HepG2 (cell line): ENCODE measurements around the gene PLCL1. TPM values are rescaled to one million over a fixed set of nuclear protein-coding genes. Genes with fewer than 3 reads are reported as not detected.

Experiments used
- ATAC-seq: fragments of 200-7000 bp; cut with Tn5 transposase; 3 replicates; pipeline ENCODE4 v1.9.1; 2020; ENCODE audit warnings: mild to moderate bottlenecking, moderate library complexity
- BruUV-seq: library from RNA; stranded (reverse); fragments of 400-500 nt; replicated peaks from 2 replicates; lab custom pipeline; 2021; lab: Mats Ljungman, UMichigan
- CTCF ChIA-PET: fragments of 300-600 bp; formaldehyde crosslinking; extraction: SDS; loops from one replicate; lab custom pipeline; 2021; ENCODE audit warnings: low total read pairs, inconsistent platforms, low intra/inter-chr PET ratio; lab: Yijun Ruan, JAX
- POLR2A ChIA-PET: fragments of 350-600 bp; sonication (Branson Sonifier 250); formaldehyde crosslinking; loops from one replicate; lab custom pipeline; 2020; ENCODE audit warnings: antibody characterized with exemption, inconsistent platforms; lab: Yijun Ruan, JAX
- DNase-seq: peaks from one replicate; pipeline ENCODE4 v3.0.0-alpha.2; 2015; ENCODE audit warnings: low spot score
- FAIRE-seq: peaks from 3 replicates; lab custom pipeline; 2011; peaks lifted over from hg19 to GRCh38; lab: Jason Lieb, UNC
- H2AFZ ChIP-seq: one replicate; pipeline ENCODE4 v1.6.1; 2011; ENCODE audit warnings: low read length, inconsistent platforms
- H3K27ac ChIP-seq: fragments of 300-600 bp; 3 replicates; pipeline ENCODE4 v1.8.0; 2011; ENCODE audit warnings: mixed run types, mild to moderate bottlenecking, mixed read lengths, low read length, inconsistent platforms; ENCODE audit not compliant: insufficient read depth; ENCODE audit errors: extremely low read length
- H3K27me3 ChIP-seq, 2 experiments: fragments of 200-600 bp in 1 of 2; 2 replicates in 1 of 2; 3 replicates in 1 of 2; pipeline versions ENCODE4 v1.6.0 to v1.8.0; 2011; ENCODE audit warnings: low read length in 2 of 2, mild to moderate bottlenecking in 2 of 2, moderate library complexity in 2 of 2, inconsistent platforms in 1 of 2; ENCODE audit not compliant: insufficient read depth in 2 of 2, control insufficient read depth in 1 of 2
- H3K36me3 ChIP-seq, 2 experiments: fragments of 200-600 bp in 1 of 2; replicated peaks in 1 of 2; 2 replicates in 1 of 2; 3 replicates in 1 of 2; pipeline versions ENCODE4 v1.5.1 to v1.8.0; 2011; ENCODE audit warnings: low read length in 2 of 2, inconsistent platforms in 1 of 2; ENCODE audit not compliant: insufficient read depth in 2 of 2, control insufficient read depth in 1 of 2
- H3K4me1 ChIP-seq: 2 replicates; pipeline ENCODE4 v1.5.1; 2012; ENCODE audit warnings: low read length, inconsistent platforms; ENCODE audit not compliant: insufficient read depth
- H3K4me2 ChIP-seq: 2 replicates; pipeline ENCODE4 v1.6.0; 2011; ENCODE audit warnings: low read depth, low read length, inconsistent platforms
- H3K4me3 ChIP-seq, 3 experiments: fragments of 200-600 bp in 1 of 3; sonication (generic), shearing (Covaris generic) in 1 of 3; replicated peaks in 1 of 3; 2 replicates each; pipeline ENCODE4 v1.5.1; 2011 to 2016; ENCODE audit warnings: low read length in 3 of 3, inconsistent platforms in 2 of 3, low read depth in 2 of 3, mild to moderate bottlenecking in 2 of 3, control low read depth in 1 of 3, mixed read lengths in 1 of 3; ENCODE audit not compliant: insufficient read depth in 1 of 3
- H3K79me2 ChIP-seq: one replicate; pipeline ENCODE4 v1.6.1; 2011; ENCODE audit warnings: low read length, inconsistent platforms; ENCODE audit not compliant: insufficient read depth
- H3K9ac ChIP-seq: 2 replicates; pipeline ENCODE4 v1.6.0; 2011; ENCODE audit warnings: mild to moderate bottlenecking, low read depth, low read length, inconsistent platforms; ENCODE audit not compliant: insufficient read depth
- H3K9me3 ChIP-seq: 2 replicates; pipeline ENCODE4 v1.5.1; 2012; ENCODE audit warnings: mild to moderate bottlenecking, low read length
- H4K20me1 ChIP-seq: 2 replicates; pipeline ENCODE4 v1.6.0; 2011; ENCODE audit warnings: inconsistent platforms, mild to moderate bottlenecking, low read length, moderate library complexity; ENCODE audit not compliant: insufficient read depth
- BHLHE40 ChIP-seq: IDR thresholded peaks from 2 replicates; pipeline ENCODE4 v1.6.1; 2011; ENCODE audit warnings: low read length, improper control_type of control experiment
- EHMT2 ChIP-seq: fragments of 200-600 bp; sonication (generic); IDR thresholded peaks from 2 replicates; pipeline ENCODE4 v1.7.0; 2017; ENCODE audit warnings: antibody characterized with exemption, low read depth, low read length, borderline replicate concordance
- KDM6A ChIP-seq: IDR thresholded peaks from 2 replicates; pipeline ENCODE4 v1.6.1; 2016; ENCODE audit warnings: low read depth
- NBN ChIP-seq: fragments of 450-650 bp; conservative IDR thresholded peaks from 2 replicates; pipeline ENCODE4 v1.6.1; 2017
- PCBP2 ChIP-seq: fragments of 200-400 bp; formaldehyde crosslinking; optimal IDR thresholded peaks from 2 replicates; pipeline ENCODE3; 2018; ENCODE audit warnings: low read length, low read depth; ENCODE audit not compliant: poor library complexity, severe bottlenecking
- REPIN1 ChIP-seq: sonication (generic); formaldehyde crosslinking; IDR thresholded peaks from 2 replicates; pipeline ENCODE4 v1.8.0; 2022; ENCODE audit warnings: missing genetic modification reagents, low read depth, mild to moderate bottlenecking, borderline replicate concordance
- SAP130 ChIP-seq: IDR thresholded peaks from 2 replicates; pipeline ENCODE4 v1.6.1; 2016; ENCODE audit warnings: low read depth
- SP140L ChIP-seq: sonication (generic); formaldehyde crosslinking; IDR thresholded peaks from 2 replicates; pipeline ENCODE4 v1.4.0; 2020; ENCODE audit warnings: missing genetic modification reagents, borderline replicate concordance
- SRF ChIP-seq: IDR thresholded peaks from 2 replicates; pipeline ENCODE4 v1.6.1; 2011; ENCODE audit warnings: mild to moderate bottlenecking, low read depth, low read length, moderate library complexity
- TSC22D2 ChIP-seq: sonication (generic); formaldehyde crosslinking; IDR thresholded peaks from 2 replicates; pipeline ENCODE4 v1.5.1; 2020; ENCODE audit warnings: missing genetic modification reagents, mild to moderate bottlenecking, borderline replicate concordance
- ZBTB25 ChIP-seq: IDR thresholded peaks from 2 replicates; pipeline ENCODE4 v1.6.1; 2018; ENCODE audit warnings: missing genetic modification reagents
- ZNF17 ChIP-seq: sonication (generic); formaldehyde crosslinking; IDR thresholded peaks from 2 replicates; pipeline ENCODE4 v1.5.0; 2020; ENCODE audit warnings: mild to moderate bottlenecking, missing genetic modification reagents
- ZNF251 ChIP-seq: sonication (generic); formaldehyde crosslinking; IDR thresholded peaks from 2 replicates; pipeline ENCODE4 v1.9.0; 2021; ENCODE audit warnings: mild to moderate bottlenecking, missing genetic modification reagents
- ZNF296 ChIP-seq: sonication (generic); formaldehyde crosslinking; conservative IDR thresholded peaks from 2 replicates; pipeline ENCODE4 v1.5.0; 2020; ENCODE audit warnings: mild to moderate bottlenecking, missing genetic modification reagents
- ZNF383 ChIP-seq: sonication (generic); formaldehyde crosslinking; IDR thresholded peaks from 2 replicates; pipeline ENCODE4 v1.4.0; 2020; ENCODE audit warnings: missing genetic modification reagents, mild to moderate bottlenecking, borderline replicate concordance
- ZNF678 ChIP-seq: sonication (generic); formaldehyde crosslinking; IDR thresholded peaks from 2 replicates; pipeline ENCODE4 v1.4.0; 2020; ENCODE audit warnings: mild to moderate bottlenecking, missing genetic modification reagents
- ZNF883 ChIP-seq: sonication (generic); formaldehyde crosslinking; IDR thresholded peaks from 2 replicates; pipeline ENCODE4 v1.5.1; 2020; ENCODE audit warnings: mild to moderate bottlenecking, missing genetic modification reagents; ENCODE audit errors: not compliant biosample characterization
- WGBS: methylation state at CpG from one replicate; pipeline ENCODE4 v1.1.6; 2017; ENCODE audit warnings: low lambda C conversion rate; 5-methylcytosine and 5-hydroxymethylcytosine counted together
- in situ Hi-C: cut with HindIII; loops from 2 replicates; pipeline ENCODE4 v1.10.0; 2017; ENCODE audit warnings: low pct_unique_long_range_greater_than_20kb; ENCODE audit not compliant: extremely low pct_ligation_motif_present
- intact Hi-C: fragments of 100-400 bp; cut with micrococcal nuclease; formaldehyde crosslinking; loops from one replicate; pipeline ENCODE4 v1.10.0; 2022; ENCODE audit not compliant: unreplicated experiment
- polyA plus RNA-seq, 8 experiments: library from polyadenylated mRNA; depleted of rRNA in 3 of 8; stranded (reverse) in 7 of 8; unstranded in 1 of 8; fragments of >200 nt; fragmentation: Illumina TruSeq in 4 of 8; extraction: Trizol in 4 of 8; gene quantifications; 2 replicates each; pipeline versions ENCODE4 v1.2.1 to v1.2.3, GENCODE V29; 2011 to 2016; ENCODE audit warnings: low read depth in 4 of 8, missing spikeins in 1 of 8, mixed read lengths in 1 of 8; ENCODE audit not compliant: insufficient read depth in 1 of 8
- total RNA-seq, 5 experiments: library from RNA; depleted of rRNA; stranded (reverse); fragments of >200 nt; fragmentation: Illumina TruSeq; extraction: Trizol; gene quantifications; 2 replicates each; pipeline ENCODE4 v1.2.3, GENCODE V29; 2016; ENCODE audit warnings: low read depth in 1 of 5
- TF ChIP-seq, protein P1 (sequence below), 2 experiments: sonication (generic) in 1 of 2; formaldehyde crosslinking in 1 of 2; IDR thresholded peaks; 2 replicates each; pipeline versions ENCODE4 v1.5.1 to v1.6.1; 2011 to 2020; ENCODE audit warnings: borderline replicate concordance in 1 of 2, low read depth in 1 of 2, low read length in 1 of 2, mild to moderate bottlenecking in 1 of 2, missing genetic modification reagents in 1 of 2, moderate library complexity in 1 of 2

The PLCL1 gene
- total and polyA plus RNA-seq, 2 of the 13 experiments (the other 11 are each of a cell fraction or from before 2014, with no cell fraction given), result not detected

DNA sequence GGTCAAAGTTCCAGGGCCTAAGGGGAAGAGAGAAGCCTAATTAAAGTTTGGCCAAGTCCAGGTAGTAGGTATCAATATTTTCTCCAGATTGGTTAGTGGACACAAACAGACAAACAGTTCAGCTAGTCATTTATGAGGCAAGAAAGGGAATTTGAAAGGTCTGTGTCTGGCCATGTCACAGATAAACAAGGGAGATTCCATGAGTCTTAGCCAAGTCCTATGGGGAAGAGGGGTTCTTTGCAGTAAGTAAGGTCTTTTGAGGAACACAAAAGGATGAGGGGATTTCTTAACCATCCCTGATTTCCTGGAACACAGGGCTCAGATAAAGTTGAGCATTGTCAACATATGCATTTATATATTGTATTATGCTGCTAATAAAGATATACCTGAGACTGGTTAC is 310.8 kb downstream of the PLCL1 start (continued):
- no peak for TF ChIP-seq ZNF17 (CRISPR knock-in tag)
- no peak for TF ChIP-seq KDM6A (CRISPR knock-in tag)
- no peak for TF ChIP-seq SP140L (CRISPR knock-in tag)
- TF ChIP-seq ZNF383 (CRISPR knock-in tag), result no peak
- TF ChIP-seq REPIN1 (CRISPR knock-in tag), result no peak
- no peak for TF ChIP-seq ZNF251 (CRISPR knock-in tag)
- TF ChIP-seq, all 625 proteins: peak for 0

GRCh38 chr2:198116756-198117155 is 312.4 kb downstream of the PLCL1 start:
- in situ Hi-C loops, result no loop called here

More at GRCh38 chr2:198116756-198117155, 312.4 kb downstream of the PLCL1 start:
- Histone ChIP-seq H3K27ac (no peak overlapping the region), H3K27me3 (no peaks in the 10 kb centered on the region), H3K4me2 (no peak overlapping the region), H2AFZ (no peak overlapping the region), H3K79me2 (no peaks in the 10 kb centered on the region), H4K20me1 (no peaks in the 10 kb centered on the region), H3K4me1 (no peaks in the 10 kb centered on the region), H3K9me3 (no peaks in the 10 kb centered on the region), H3K36me3 (no peaks in the 10 kb centered on the region), H3K4me3 (no peak overlapping the region), H3K9ac (no peak overlapping the region)
- CTCF ChIA-PET, result no interaction called here
- BruUV-seq, result no TSS peak
- POLR2A ChIA-PET, result no interaction called here
- intact Hi-C loops, result no loop called here
- TF ChIP-seq EHMT2 (no peak), BHLHE40 (no peak), ZNF883 (CRISPR knock-in tag) (no peak), ZNF296 (CRISPR knock-in tag) (no peak), ZNF678 (CRISPR knock-in tag) (no peak), SAP130 (CRISPR knock-in tag) (no peak), PCBP2 (no peak), SRF (no peak), TSC22D2 (CRISPR knock-in tag) (no peak), NBN (no peak), ZBTB25 (CRISPR knock-in tag) (no peak)
- TF ChIP-seq, protein P1, sequence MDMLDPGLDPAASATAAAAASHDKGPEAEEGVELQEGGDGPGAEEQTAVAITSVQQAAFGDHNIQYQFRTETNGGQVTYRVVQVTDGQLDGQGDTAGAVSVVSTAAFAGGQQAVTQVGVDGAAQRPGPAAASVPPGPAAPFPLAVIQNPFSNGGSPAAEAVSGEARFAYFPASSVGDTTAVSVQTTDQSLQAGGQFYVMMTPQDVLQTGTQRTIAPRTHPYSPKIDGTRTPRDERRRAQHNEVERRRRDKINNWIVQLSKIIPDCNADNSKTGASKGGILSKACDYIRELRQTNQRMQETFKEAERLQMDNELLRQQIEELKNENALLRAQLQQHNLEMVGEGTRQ (IDR thresholded peaks at IDR 0.05; ENCODE audit: low read depth, low read length), result no peak
- TF ChIP-seq, protein P1 (CRISPR knock-in tag; IDR thresholded peaks at IDR 0.05; ENCODE audit: borderline replicate concordance), result no peak
- 0% methylated on average over 1 of the region's 1 CpG for WGBS
- DNase-seq, result no peak
- no peak for ATAC-seq
- no peak for FAIRE-seq
